ENCODE data around the gene DBN1.
A peak's percentile ranks its signal among the peaks of the same experiment; 100 is the strongest.

Gene DBN1

GRCh38 chr5:177448244-177448950, 25.0 kb downstream of the DBN1 start:
- Histone ChIP-seq H3K36me3 (replicated peaks; ENCODE audit: low read depth, low read length) (no peaks in the 10 kb centered on the region), H2AFZ (ENCODE audit: low read depth, low read length) (no peak overlapping the region), H4K20me1 (ENCODE audit: insufficient read depth, low read length) (peaks cover 8% of the 10 kb centered on the region), H3K4me1 (ENCODE audit: low read length) (peaks cover 38% of the 10 kb centered on the region), H3K9ac (ENCODE audit: low read length) (no peak overlapping the region), H3K4me3 (ENCODE audit: low read length) (no peak overlapping the region), H3K27me3 (ENCODE audit: low read depth, low read length) (no peaks in the 10 kb centered on the region), H3K79me2 (ENCODE audit: low read length) (no peaks in the 10 kb centered on the region), H3K27ac (ENCODE audit: low read length) (no peak overlapping the region), H3K9me3 (ENCODE audit: insufficient read depth, low read length) (no peaks in the 10 kb centered on the region), H3K4me2 (ENCODE audit: low read length) (peak overlapping the region; percentile 64)
- TF ChIP-seq CTCF (IDR thresholded peaks at IDR 0.05; ENCODE audit: low read depth, low read length) (no peak), EZH2phosphoT487 (IDR thresholded peaks at IDR 0.05; ENCODE audit: low read depth) (no peak)

DNA sequence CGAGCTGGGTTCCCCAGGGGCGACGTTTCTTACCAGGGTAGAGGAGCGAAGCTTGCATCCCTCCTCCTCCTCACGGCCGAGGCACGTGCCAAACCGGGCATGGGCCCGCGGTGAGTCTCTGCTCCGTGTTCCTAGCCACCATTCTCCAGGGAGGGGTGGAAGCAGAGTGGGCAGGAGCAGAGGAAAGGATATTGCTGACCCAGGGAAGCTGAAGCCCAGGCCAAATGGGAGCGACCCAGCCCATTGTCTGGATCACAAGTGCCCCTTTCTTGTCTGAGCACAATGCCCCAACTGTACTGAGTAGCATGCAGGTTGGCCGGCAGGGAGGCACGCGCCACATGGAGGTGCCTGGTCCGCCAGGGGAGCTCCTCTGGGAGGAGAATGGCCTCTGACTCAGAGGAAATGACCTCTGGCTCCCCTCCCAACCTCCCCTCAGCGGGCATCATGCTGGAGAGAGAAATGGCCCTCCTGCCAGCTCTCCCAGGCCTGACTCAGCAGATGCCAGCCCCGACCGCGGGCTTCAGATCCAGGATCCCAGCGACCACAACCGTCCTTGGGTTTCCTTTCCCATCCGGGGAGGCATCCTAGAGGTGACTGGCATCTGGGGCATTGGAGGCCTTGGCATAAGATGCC, 25.7 kb downstream of the DBN1 start:
- H3K36me3 ChIP-seq (replicated peaks; ENCODE audit: low read depth, low read length): no peaks in the 10 kb centered on the region
- peaks cover 35% of the 10 kb centered on the region for H3K4me1 ChIP-seq (ENCODE audit: low read length)
- TF ChIP-seq EZH2phosphoT487 (IDR thresholded peaks at IDR 0.05; ENCODE audit: low read depth): no peak
- TF ChIP-seq CTCF (IDR thresholded peaks at IDR 0.05; ENCODE audit: low read depth, low read length): no peak
- no peaks in the 10 kb centered on the region for H3K79me2 ChIP-seq (ENCODE audit: low read length)
- H3K4me2 ChIP-seq (ENCODE audit: low read length): peak overlapping the region; percentile 64
- no peak overlapping the region for H2AFZ ChIP-seq (ENCODE audit: low read depth, low read length)
- 0 out of 2 replicates have a peak, but pooled peaks cover 2% of the 10 kb centered on the region for H4K20me1 ChIP-seq (ENCODE audit: insufficient read depth, low read length)
- H3K9me3 ChIP-seq (ENCODE audit: insufficient read depth, low read length): no peaks in the 10 kb centered on the region
- H3K9ac ChIP-seq (ENCODE audit: low read length): no peak overlapping the region
- peak overlapping the region; percentile 58 for H3K4me3 ChIP-seq (ENCODE audit: low read length)
- no peaks in the 10 kb centered on the region for H3K27me3 ChIP-seq (ENCODE audit: low read depth, low read length)
- H3K27ac ChIP-seq (ENCODE audit: low read length): no peak overlapping the region

- H3K27me3 ChIP-seq (ENCODE audit: low read depth, low read length): no peaks in the 10 kb centered on the region
- no peaks in the 10 kb centered on the region for H3K36me3 ChIP-seq (replicated peaks; ENCODE audit: low read depth, low read length)
- H2AFZ ChIP-seq (ENCODE audit: low read depth, low read length): no peak overlapping the region
- peak overlapping the region; percentile 78 for H3K9ac ChIP-seq (ENCODE audit: low read length)
- peak overlapping the region; percentile 81 for H3K4me3 ChIP-seq (ENCODE audit: low read length)
- no peaks in the 10 kb centered on the region for H3K79me2 ChIP-seq (ENCODE audit: low read length)
- H3K9me3 ChIP-seq (ENCODE audit: insufficient read depth, low read length): no peaks in the 10 kb centered on the region
- TF ChIP-seq EZH2phosphoT487 (IDR thresholded peaks at IDR 0.05; ENCODE audit: low read depth): no peak
- no peak for TF ChIP-seq CTCF (IDR thresholded peaks at IDR 0.05; ENCODE audit: low read depth, low read length)
- peak overlapping the region; percentile 82 for H3K4me2 ChIP-seq (ENCODE audit: low read length)
- peaks cover 35% of the 10 kb centered on the region for H3K4me1 ChIP-seq (ENCODE audit: low read length)
- H3K27ac ChIP-seq (ENCODE audit: low read length): no peak overlapping the region
- no peaks in the 10 kb centered on the region for H4K20me1 ChIP-seq (ENCODE audit: insufficient read depth, low read length)
Observed at GRCh38 chr5:177447066-177447610, 26.3 kb downstream of the DBN1 start.
